ENCODE data around the gene ST7. TPM values are rescaled to one million over a fixed set of nuclear protein-coding genes. Genes with fewer than 3 reads are reported as not detected.
"Not testable (repeated sequence)": the region's sequence is repeated elsewhere in the genome, so short reads cannot be mapped to it uniquely, and the experiment has no call there.

Gene ST7
- polyA plus RNA-seq, 2 of the 4 experiments (the other 2 are of a cell fraction), result 16.2 to 26.0 TPM

GRCh38 chr7:117117172-117117571 is 163.9 kb downstream of the ST7 start:
- H3K27ac ChIP-seq, result no peak overlapping the region
- DNase-seq (ENCODE audit: low read depth in 1 of 2, low spot score in 1 of 2) (no peak), FAIRE-seq (no peak), ATAC-seq (no peak)
- whole genome bisulfite sequencing (ENCODE audit: missing lambda C conversion rate), result 98% methylated on average over 2 of the region's 2 CpGs
- no peaks in the 10 kb centered on the region for H3K4me1 ChIP-seq
- ChIA-PET POLR2A (no interaction called here), CTCF (interaction anchor here (0.8 to 4.1 kb wide), 4 partner anchors 10 to 186 kb away, joined by 3 to 19 read pairs (median 8); no protein-coding TSS in a partner anchor)
- H3K4me2 ChIP-seq, result no peak overlapping the region
- no peak overlapping the region for H3K4me3 ChIP-seq
- H3K9me3 ChIP-seq, result no peaks in the 10 kb centered on the region
- TF ChIP-seq EP300 (IDR thresholded peaks at IDR 0.05), result no peak
- TF ChIP-seq BHLHE40 (IDR thresholded peaks at IDR 0.05; ENCODE audit: low read depth, low read length), result no peak
- no peak for TF ChIP-seq GATA3 (IDR thresholded peaks at IDR 0.05; ENCODE audit: borderline replicate concordance)
- TF ChIP-seq POLR2A (IDR thresholded peaks at IDR 0.05; ENCODE audit: low read length), result no peak
- no peak for TF ChIP-seq E2F6 (IDR thresholded peaks at IDR 0.05; ENCODE audit: borderline replicate concordance, low read depth)
- no peak for TF ChIP-seq HOXA7 (CRISPR knock-in tag; IDR thresholded peaks at IDR 0.05)
- TF ChIP-seq HOXB5 (CRISPR knock-in tag; IDR thresholded peaks at IDR 0.05), result no peak
- no peak for TF ChIP-seq TP53 (CRISPR knock-in tag; IDR thresholded peaks at IDR 0.05)
- TF ChIP-seq MAZ (IDR thresholded peaks at IDR 0.05; ENCODE audit: borderline replicate concordance, low read depth, low read length), result no peak
- no peak for TF ChIP-seq FOXS1 (CRISPR knock-in tag; IDR thresholded peaks at IDR 0.05)
- no peak for TF ChIP-seq ZC3H11A (IDR thresholded peaks at IDR 0.05)

DNA sequence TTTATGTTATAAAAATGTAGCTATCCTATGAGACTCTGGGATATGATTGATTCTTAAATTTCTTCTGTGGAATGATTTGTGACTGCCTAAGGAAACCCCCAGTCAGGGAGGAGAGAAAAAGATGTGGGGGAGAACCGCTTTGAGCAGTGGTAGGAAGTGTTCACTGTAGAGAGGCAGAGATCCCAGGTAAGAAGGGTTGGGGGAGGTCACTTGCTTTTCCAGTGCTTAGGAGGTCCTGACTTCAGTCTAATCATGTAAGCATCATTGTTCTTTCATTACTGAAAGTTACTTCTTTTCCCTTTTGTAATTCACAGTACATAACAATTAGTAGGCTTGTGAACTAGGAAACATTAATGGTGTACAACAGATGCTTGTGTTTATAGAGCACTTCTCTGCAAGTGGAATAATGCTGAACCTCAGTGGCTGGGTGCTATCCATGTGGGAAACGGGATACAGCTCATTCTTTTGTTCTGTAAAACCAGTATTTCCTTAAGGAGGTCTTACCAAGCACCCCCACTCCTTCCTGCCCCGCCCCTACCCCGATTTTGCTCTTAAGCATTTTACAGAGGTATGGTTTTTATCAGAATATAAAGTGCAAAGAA is 165.4 kb downstream of the ST7 start:
- H3K4me2 ChIP-seq, result 0 out of 3 replicates have a peak overlapping the region, but pooled peaks have one; percentile 35

GRCh38 chr7:117119192-117119924 is 166.1 kb downstream of the ST7 start:
- TF ChIP-seq POLR2A (IDR thresholded peaks at IDR 0.05; ENCODE audit: low read length), result no peak
- TF ChIP-seq MAFK (IDR thresholded peaks at IDR 0.05; ENCODE audit: partially characterized antibody), result peak; percentile 65
- TF ChIP-seq RCOR1 (IDR thresholded peaks at IDR 0.05; ENCODE audit: low read depth, low read length), result no peak
- peak; percentile 89 to 90 for TF ChIP-seq RAD21 (conservative IDR thresholded peaks at IDR 0.05 in 1 of 2, IDR thresholded peaks at IDR 0.05 in 1 of 2)
- 0 out of 2 replicates have a peak, but pooled peaks have one; percentile 26 for TF ChIP-seq FOXS1 (CRISPR knock-in tag; IDR thresholded peaks at IDR 0.05)
- peak; percentile 93 for TF ChIP-seq CTCF (IDR thresholded peaks at IDR 0.05)
- TF ChIP-seq SMC3 (IDR thresholded peaks at IDR 0.05), result peak; percentile 88
- TF ChIP-seq, protein P1, sequence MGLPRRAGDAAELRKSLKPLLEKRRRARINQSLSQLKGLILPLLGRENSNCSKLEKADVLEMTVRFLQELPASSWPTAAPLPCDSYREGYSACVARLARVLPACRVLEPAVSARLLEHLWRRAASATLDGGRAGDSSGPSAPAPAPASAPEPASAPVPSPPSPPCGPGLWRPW (IDR thresholded peaks at IDR 0.05), result no peak
- H3K4me2 ChIP-seq, result peak overlapping the region; percentile 35
- no peak overlapping the region for H3K27ac ChIP-seq
- FAIRE-seq (no peak), ATAC-seq (peak; percentile 61 to 81; a peak in 4 of 6 replicates), DNase-seq (ENCODE audit: low read depth in 1 of 2, low spot score in 1 of 2) (peak in 1 of 2 experiments; percentile 79)
- WGBS (ENCODE audit: missing lambda C conversion rate), result 9% methylated on average over 7 of the region's 7 CpGs
- H3K4me3 ChIP-seq, result no peak overlapping the region
- CTCF ChIA-PET, result interaction anchor here (0.7 to 4.1 kb wide), 15 partner anchors 8 to 949 kb away, joined by 3 to 22 read pairs (median 5); no protein-coding TSS in a partner anchor
- H3K4me1 ChIP-seq, result peaks cover 22% of the 10 kb centered on the region
- POLR2A ChIA-PET, result interaction anchor here (0.7 kb wide), 1 partner anchor 220 kb away, joined by 3 read pairs; no protein-coding TSS in a partner anchor
- H3K9me3 ChIP-seq, result no peaks in the 10 kb centered on the region

More for the DNA sequence above, 165.4 kb downstream of the ST7 start:
- ChIA-PET POLR2A (no interaction called here), CTCF (interaction anchor here (0.9 to 4.1 kb wide), 9 partner anchors 9 to 188 kb away, joined by 3 to 19 read pairs (median 4); no protein-coding TSS in a partner anchor)
- DNase-seq (ENCODE audit: low read depth in 1 of 2, low spot score in 1 of 2) (no peak), ATAC-seq (no peak), FAIRE-seq (no peak)
- Histone ChIP-seq H3K4me3 (no peak overlapping the region), H3K27ac (no peak overlapping the region), H3K9me3 (no peaks in the 10 kb centered on the region), H3K4me1 (peaks cover 15% of the 10 kb centered on the region)
- TF ChIP-seq CEBPB (IDR thresholded peaks at IDR 0.05) (no peak), HOXA7 (CRISPR knock-in tag; IDR thresholded peaks at IDR 0.05) (no peak), FOXS1 (CRISPR knock-in tag; IDR thresholded peaks at IDR 0.05) (no peak), JUN (IDR thresholded peaks at IDR 0.05) (no peak), ZNF302 (CRISPR knock-in tag; IDR thresholded peaks at IDR 0.05) (no peak), CHD2 (IDR thresholded peaks at IDR 0.05; ENCODE audit: low read length, partially characterized antibody) (no peak), EHMT2 (IDR thresholded peaks at IDR 0.05; ENCODE audit: low read depth) (no peak), ZC3H11A (IDR thresholded peaks at IDR 0.05) (no peak), BHLHE40 (IDR thresholded peaks at IDR 0.05; ENCODE audit: low read depth, low read length) (no peak), CTCF (IDR thresholded peaks at IDR 0.05) (no peak)
- 55% methylated on average over 4 of the region's 4 CpGs for WGBS (ENCODE audit: missing lambda C conversion rate)

DNA sequence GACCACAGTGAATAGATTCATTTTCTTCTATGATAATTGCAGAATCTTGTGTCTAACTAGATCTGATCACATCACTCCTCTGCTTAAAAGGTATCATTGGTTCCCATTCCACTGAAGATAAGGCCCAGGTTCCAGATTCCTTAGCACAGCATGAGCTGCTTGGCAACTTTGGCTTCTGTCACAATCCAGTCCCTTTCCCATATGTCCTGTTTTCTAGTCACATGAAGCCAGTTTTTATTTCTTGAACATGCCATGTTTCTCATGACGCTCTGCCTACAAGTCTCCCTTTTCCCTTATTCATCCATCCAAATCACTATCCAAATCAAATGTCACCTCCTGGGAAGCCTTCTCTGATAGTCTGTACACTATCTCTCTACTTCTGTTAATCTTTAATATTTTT is 167.0 kb downstream of the ST7 start:
- H3K27ac ChIP-seq; H3K4me3 ChIP-seq; FAIRE-seq; H3K9me3 ChIP-seq; DNase-seq (ENCODE audit: low read depth in 1 of 2, low spot score in 1 of 2); H3K4me2 ChIP-seq; ATAC-seq: not testable (repeated sequence)
- ChIA-PET POLR2A (interaction anchor here (0.7 kb wide), 1 partner anchor 221 kb away, joined by 3 read pairs; no protein-coding TSS in a partner anchor), CTCF (interaction anchor here (0.6 to 2.1 kb wide), 14 partner anchors 10 to 950 kb away, joined by 3 to 22 read pairs (median 4); no protein-coding TSS in a partner anchor)
- H3K4me1 ChIP-seq, result peaks cover 31% of the 10 kb centered on the region
- 95% methylated on average over 1 of the region's 1 CpG for WGBS (ENCODE audit: missing lambda C conversion rate)
